Activated T-helper 9 cell treated with anti-CD3 and anti-CD28 coated beads, Interleukin-2, amount 50 U/mL, for 16 hours (primary cell): Measurements from ENCODE around the gene SFR1.
"Not testable (repeated sequence)": the region's sequence is repeated elsewhere in the genome, so short reads cannot be mapped to it uniquely, and the experiment has no call there.

ENCODE experiments used
- DNase-seq: peaks from one replicate; pipeline ENCODE4 v3.0.0-alpha.2; 2020; ENCODE audit warnings: low read depth

SFR1 gene

GRCh38 chr10:104174136-104174535, 52.2 kb downstream of the SFR1 start:
- DNase-seq, result not testable (repeated sequence)
